NCI-H2107 (cell line): ENCODE measurements around the gene FAM20B.

Source experiments
- DNase-seq: peaks from one replicate; lab custom pipeline; 2025; lab: John Stamatoyannopoulos, UW

The FAM20B gene

DNA sequence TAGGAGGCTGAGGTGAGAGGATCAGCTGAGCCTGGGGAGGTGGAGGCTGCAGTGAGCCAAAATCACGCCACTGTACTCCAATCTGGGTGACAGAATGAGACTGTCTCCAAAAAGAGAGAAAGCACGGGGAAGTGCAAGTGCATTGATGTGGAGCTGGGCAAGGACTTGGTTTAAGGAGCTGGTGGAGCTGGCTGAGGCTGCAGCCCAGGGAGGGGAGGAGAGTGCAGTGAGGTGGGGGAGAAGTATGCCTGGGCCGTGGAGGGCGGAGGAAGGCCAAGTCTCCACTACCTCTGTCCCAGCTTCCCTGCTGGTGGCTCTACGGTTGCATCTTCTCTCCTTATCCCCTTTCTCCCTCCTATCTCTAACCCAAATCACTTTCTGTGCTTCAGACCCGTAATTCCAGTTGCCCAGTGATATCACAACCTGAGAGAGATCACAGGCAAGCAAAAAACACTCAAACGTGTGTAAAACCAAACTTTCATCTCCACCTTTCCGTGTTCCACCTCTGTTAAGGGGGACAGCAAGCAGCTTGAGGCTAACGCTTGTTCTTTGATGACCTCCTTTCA is 67.3 kb downstream of the FAM20B start:
- no peak for DNase-seq

DNA sequence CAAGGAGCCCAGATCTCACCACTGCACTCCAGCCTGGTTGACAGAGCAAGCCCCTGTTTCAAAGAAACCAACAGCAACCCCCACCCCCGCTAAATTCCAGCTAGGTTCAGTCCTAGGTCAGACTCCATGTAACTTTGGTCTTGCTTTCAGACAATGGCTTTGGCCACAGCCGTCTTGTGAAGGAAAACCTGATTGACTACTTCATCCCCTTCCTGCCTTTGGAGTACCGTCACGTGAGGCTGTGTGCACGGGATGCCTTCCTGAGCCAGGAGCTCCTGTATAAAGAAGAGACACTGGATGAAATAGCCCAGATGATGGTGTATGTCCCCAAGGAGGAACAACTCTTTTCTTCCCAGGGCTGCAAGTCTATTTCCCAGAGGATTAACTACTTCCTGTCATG is 69.1 kb downstream of the FAM20B start:
- no peak for DNase-seq

DNA sequence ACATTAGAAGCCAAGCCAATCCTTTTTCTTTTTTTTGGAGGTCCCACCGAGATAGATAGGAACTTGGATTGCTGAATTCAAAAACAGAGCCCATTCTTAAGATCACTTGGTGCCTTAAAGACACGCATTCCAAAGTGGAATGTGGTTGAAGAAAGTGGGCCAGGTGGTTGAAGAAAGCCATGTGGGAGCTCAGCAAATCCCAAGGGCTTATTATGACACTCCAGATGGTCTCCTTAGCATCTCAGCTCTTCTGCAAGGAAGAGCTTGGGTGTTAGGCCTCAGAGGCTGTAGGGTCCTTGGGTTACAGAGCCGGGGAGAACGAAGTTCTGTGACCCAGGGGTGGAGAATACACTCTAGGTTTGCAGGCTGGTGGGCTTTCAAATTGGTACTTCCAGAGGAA is 69.7 kb downstream of the FAM20B start:
- DNase-seq: no peak

DNA sequence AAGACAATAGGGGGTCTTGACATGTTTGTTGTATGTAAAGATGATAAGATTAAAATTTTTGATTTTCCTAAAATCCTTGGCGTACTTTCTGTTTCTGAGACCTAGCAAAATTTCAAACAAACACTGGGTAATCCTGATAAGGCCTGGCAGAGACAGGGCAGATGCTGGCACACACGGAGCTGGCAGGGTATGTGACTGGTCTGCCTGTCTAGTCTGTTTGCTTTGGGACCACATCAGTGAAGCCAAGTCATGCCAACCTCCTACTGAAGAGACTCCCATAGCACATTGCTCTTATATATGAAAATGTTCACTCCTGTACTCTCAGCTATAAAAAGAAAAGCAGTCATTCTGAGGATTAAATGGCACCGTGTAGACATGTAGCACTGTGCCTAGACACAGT is 70.2 kb downstream of the FAM20B start:
- no peak for DNase-seq

DNA sequence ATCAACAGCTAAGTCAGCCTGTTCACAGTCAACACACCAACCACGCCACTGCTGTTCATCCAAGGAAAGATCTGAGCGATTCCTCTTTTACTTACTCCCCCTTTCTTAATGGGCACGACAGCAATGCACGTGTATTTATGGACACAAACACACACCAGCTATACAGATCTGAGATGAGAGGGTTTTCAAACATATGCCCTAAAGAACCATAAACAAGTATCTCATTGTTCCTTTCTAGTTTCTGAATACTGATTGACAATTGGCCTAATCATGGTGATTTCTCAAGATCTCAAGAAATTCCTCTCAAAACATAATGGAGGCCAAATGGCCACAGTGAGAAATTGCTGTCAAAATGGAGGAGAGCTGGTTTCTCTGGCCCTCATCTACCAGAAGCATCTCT is 74.2 kb downstream of the FAM20B start:
- DNase-seq: no peak

DNA sequence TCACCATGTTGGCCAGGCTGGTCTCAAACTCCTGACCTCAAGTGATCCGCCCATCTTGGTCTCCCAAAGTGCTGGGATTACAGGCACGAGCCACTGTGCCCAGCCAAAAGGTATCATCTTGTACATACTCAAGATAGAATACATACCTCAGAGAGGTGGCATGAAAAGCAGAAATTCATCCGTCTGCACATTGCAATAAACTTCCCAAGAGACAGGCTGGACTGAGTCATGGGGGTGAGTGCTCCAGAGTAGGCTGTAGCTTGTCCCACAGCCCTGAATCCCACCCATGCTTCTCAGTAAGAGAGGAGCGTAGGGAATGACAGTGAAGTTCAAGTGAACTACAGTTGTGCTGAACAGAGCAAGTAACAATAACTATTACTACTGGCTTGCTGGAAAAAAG is 75.9 kb downstream of the FAM20B start:
- no peak for DNase-seq

DNA sequence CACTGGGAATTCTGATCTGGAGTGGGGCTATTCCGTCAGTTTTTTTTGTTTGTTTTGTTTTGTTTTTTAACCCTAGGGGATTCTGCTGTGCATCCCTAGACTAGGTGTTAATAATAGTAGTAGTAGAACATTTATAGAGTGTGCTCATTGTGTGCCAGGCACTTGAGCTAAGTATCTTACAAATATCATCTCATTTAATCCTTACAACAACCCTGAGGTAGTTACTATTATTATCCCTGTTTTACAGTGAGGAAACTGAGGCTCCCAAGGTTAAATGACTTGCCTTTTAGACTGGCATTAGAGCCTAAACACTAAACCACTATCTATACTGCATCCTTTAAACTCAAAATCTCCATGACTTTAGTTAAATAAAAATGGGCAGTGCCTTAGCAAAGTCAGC is 78.3 kb downstream of the FAM20B start:
- no peak for DNase-seq

DNA sequence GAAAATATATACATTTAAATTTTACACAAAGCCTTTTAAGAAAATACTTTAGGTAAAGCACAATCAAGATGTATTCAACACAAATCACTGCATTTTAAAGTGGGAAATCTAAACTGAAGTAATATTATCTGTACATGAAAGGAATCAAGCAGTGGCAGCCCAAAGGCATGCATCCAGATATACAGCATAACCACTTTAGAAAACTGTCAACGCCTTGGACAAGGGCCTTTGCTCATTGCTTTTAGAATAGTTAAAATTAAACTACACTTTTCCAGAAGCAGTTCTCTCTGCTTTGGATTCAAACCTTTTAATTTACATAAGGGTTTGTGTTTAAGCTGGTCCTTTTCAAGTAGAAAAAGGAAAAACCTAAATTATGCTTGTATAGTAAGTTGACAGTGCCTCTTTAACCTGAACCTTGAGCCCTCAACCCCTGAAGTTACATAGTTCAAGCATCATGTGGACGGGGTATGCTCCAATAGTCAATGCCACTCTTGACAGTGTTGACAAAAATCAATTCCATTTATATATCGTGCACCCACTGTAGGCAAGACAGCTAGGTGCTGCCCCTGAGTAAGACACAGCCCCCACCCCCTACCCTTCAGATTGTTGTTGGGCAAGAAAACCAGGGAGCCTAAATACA is 79.0 kb downstream of the FAM20B start:
- no peak for DNase-seq

DNA sequence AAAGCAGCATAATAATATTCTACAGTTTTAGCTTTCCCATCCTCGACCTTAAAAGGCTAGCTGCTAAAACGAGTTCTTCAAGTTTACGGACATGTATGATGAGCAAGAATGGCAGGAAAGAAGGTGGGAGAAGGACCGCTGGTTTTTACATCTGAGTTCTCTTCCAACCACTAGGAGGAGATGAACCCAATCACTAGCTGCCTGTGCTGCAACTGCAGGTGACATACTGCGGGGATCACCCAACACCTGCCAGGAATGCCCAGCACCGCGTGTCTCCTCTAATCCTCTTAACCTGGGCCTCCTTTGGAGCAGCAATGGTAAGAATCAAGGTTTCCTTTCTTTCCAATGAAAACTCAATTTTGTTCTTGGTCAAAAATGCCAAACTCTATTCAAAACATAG is 79.7 kb downstream of the FAM20B start:
- DNase-seq: no peak

DNA sequence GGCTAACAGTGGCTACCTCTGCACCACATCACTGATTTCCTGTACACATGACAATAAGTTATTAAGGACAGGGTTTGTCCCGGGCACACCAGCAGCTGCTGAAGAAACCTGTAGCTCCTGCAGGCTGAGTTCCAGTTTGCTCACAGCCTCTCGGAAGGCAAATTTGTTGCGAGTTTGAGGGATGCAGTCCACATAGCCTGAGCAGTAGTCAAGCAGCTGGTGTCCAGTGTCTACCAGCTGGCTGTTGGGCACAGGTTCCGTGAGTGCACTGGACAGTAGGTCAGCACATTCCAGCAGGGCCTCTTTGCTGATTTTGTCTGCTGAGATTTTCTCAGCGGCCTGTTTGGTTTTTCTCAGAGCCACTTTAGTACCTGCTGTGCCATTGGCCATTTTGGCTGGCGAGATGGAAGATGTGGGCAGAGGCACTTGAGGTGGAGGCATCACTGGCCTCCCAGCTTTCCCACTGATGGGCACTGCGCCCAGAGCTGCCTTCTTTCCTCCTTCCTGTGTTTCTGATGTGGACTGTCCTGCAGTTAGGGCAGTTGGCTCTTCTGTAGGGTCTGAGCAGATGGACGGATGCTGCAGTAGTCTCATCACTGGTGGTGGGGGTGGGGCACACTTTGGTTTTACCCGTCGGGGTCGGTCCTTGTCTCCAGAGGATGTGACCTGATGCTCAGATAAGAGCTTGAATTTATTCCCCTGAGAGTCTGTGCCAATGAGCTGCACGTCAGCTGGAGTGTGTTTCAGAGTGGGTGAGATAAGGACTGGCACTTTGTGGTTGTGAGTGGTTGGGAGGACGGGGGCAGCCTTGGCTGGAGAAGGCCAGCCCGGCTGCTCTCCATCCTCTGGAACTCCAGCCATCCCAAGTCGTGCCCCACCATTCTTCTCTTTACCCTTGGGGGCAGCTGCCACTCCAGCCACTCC is 82.3 kb downstream of the FAM20B start:
- no peak for DNase-seq

DNA sequence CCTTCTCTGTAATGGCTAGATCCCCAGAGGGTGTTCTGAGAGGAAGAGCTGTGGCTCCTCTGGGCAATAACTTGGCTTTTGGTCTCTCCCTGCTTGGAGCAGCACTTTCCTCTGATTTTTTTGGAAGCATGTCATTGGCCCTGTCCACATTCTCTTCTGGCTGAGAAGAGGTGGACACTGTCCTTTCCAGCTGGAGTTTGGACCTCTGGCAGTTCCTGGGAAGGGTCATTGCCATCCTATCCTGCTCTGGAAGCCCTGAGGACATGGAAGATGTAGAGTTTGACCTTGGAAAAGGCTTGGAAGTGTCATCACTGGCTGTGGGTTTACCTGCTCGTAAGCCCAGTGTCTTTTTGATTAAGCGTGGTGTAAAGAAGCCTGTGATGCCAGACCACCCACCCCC is 83.0 kb downstream of the FAM20B start:
- no peak for DNase-seq

DNA sequence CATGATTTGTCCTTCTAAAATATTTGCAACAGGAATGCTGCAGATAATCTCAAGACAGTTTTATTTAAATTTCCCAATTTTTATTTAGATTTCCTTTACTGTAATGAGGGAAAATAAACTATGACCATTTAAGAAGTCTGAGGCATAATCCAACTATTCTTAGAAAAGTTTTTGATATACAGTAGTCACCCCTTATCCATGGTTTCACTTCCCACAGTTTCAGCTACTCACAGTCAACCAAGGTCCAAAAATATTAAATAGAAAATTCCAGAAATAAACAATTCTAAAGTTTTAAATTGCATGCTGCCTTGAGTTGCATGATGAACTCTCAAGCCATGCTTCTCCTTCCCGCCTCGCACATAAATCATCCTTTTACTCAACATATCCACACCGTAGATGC is 89.5 kb downstream of the FAM20B start:
- DNase-seq: no peak

DNA sequence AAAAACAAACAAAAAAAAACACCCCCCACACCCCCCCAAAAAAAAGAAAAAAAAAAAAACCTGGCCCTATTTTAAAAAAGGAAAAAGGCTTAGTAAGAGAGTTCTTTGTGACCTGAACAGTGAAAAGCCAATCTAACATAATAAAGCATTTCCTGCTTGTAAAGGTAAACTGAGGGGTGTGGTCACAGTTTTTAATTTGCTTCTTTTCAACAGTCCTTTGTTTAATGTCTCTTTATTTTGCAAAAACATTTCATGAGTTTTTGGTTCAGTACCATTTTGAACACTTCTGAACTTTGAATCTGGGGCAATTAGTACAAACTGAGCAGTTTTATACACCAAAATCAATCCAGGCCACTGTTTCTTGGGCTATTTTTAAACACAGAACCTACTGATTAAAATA is 93.8 kb downstream of the FAM20B start:
- DNase-seq: no peak

DNA sequence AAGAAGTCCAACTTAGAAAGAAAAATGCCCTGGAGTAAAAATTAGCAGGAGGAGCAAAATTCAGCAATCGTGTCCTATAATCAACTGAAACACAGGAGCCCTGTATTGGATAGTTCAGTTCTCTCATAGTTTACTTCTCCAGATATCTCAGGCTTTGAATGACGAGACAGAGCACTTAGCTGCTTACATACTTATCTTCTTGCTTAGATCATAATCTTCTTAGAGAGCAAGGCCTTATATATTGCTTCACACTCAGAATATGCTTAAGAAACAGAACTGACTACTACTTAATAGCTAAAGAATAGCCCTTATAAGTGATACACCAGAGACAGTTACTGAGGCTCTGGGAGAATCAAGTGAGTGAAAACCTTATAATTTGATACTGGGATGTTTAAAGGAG is 95.0 kb downstream of the FAM20B start:
- DNase-seq: no peak

DNA sequence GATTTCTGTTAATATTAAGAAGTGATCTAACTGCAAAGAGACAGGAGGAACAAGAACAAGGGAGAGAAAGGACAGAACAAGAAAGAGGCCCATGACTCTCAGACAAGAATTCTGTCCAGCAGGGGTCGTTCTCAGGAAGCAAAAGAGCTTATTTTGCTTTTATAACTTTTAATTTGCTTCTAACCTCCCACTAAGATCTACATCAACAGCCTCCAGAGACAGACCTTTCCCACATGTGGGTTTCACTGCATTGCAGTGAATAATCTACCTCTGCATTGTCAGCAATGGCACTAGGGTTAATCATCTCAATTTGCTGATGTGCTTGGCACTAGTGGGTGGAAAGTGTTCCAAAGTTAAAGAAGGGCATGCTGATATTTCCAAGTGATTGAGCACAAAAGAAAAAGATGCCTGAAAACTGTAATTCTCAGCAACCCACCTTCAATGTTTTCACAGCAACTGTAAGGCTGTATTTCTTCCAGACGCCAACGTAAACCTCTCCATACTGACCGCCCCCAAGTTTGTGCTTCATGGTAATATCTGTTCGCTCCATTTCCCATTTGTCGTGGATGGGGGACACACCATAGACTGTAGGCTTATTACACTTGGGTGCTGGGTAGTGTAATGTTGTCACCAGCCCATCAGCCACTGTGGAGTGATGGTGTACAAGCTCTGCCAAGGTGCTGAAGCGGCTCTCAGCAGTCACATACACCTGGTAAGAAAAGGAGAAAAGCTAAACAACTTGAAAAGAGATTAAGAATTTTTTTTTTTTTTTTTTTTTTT is 95.7 kb downstream of the FAM20B start:
- DNase-seq: no peak

DNA sequence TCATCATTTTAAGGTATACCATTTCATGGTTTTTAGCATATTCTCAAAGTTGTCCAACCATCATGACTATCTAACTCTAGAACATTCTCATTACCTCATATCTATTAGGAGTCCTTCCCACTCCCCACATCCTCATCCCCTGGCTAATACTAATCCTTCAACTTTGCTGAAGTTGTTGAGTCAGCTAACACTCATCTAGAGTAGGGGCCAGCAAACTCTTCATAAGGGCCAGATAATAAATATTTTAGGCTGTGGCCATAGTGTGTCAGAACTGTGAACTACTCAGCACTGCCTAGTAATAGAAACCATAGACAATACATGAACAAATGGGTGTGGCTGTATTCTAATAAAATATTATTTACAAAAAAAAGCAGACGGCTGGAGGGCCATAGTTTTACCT is 99.2 kb downstream of the FAM20B start:
- DNase-seq: no peak
